Neural cell (in vitro differentiated cells): ENCODE measurements around the gene DCN. TPM values are rescaled to one million over a fixed set of nuclear protein-coding genes. Genes with fewer than 3 reads are reported as not detected.

ENCODE experiments used
- H2AFZ ChIP-seq: fragments of 200-600, 300-800 bp; sonication (generic), shearing (Covaris generic); 2 replicates; pipeline ENCODE4 v1.6.0; 2014; ENCODE audit warnings: low read depth, mild to moderate bottlenecking, antibody characterized with exemption, low read length, moderate library complexity
- H3F3A ChIP-seq: fragments of 200-600 bp; shearing (Covaris generic); 2 replicates; pipeline ENCODE4 v1.6.1; 2016; ENCODE audit warnings: mild to moderate bottlenecking, moderate library complexity, mixed read lengths, antibody characterized with exemption, low read length; ENCODE audit not compliant: insufficient read depth, poor library complexity, severe bottlenecking
- H3K27ac ChIP-seq: fragments of 200-600, 300-800 bp; sonication (generic), shearing (Covaris generic); 2 replicates; pipeline ENCODE4 v1.5.1; 2014; ENCODE audit warnings: mild to moderate bottlenecking, low read length, moderate library complexity
- H3K27me3 ChIP-seq: fragments of 300-800, 200-600 bp; sonication (generic), shearing (Covaris generic); 2 replicates; pipeline ENCODE4 v1.6.0; 2014; ENCODE audit warnings: mild to moderate bottlenecking, low read depth, low read length, moderate library complexity; ENCODE audit not compliant: insufficient read depth
- H3K36me3 ChIP-seq: fragments of 300-800, 200-600 bp; sonication (generic), shearing (Covaris generic); 2 replicates; pipeline ENCODE4 v1.5.1; 2014; ENCODE audit warnings: mild to moderate bottlenecking, antibody characterized with exemption, low read length, moderate library complexity; ENCODE audit not compliant: insufficient read depth
- H3K4me2 ChIP-seq: fragments of 300-800, 200-600 bp; sonication (generic), shearing (Covaris generic); 2 replicates; pipeline ENCODE4 v1.6.0; 2014; ENCODE audit warnings: mild to moderate bottlenecking, low read length
- H3K4me3 ChIP-seq: fragments of 300-800, 200-600 bp; sonication (generic), shearing (Covaris generic); 2 replicates; pipeline ENCODE4 v1.5.1; 2014; ENCODE audit warnings: mild to moderate bottlenecking, low read length, moderate library complexity
- H3K79me2 ChIP-seq: fragments of 200-600 bp; shearing (Covaris generic); replicated peaks from 2 replicates; pipeline ENCODE4 v1.6.0; 2014; ENCODE audit warnings: mild to moderate bottlenecking, low read length, moderate library complexity; ENCODE audit not compliant: insufficient read depth
- H3K9ac ChIP-seq: fragments of 300-800, 200-600 bp; sonication (generic), shearing (Covaris generic); 2 replicates; pipeline ENCODE4 v1.6.1; 2016; ENCODE audit warnings: mild to moderate bottlenecking, low read length, mixed read lengths
- H3K9me2 ChIP-seq: fragments of 200-600 bp; shearing (Covaris generic); 2 replicates; pipeline ENCODE4 v1.6.1; 2016; ENCODE audit warnings: mild to moderate bottlenecking, low read length, mixed read lengths; ENCODE audit not compliant: insufficient read depth
- H3K9me3 ChIP-seq: fragments of 200-600, 300-800 bp; sonication (generic), shearing (Covaris generic); 2 replicates; pipeline ENCODE4 v1.6.1; 2016; ENCODE audit warnings: mild to moderate bottlenecking, mixed run types, low read length, moderate library complexity, mixed read lengths
- H4K20me1 ChIP-seq: fragments of 200-600 bp; shearing (Covaris generic); 2 replicates; pipeline ENCODE4 v1.6.1; 2016; ENCODE audit warnings: mild to moderate bottlenecking, mixed run types; ENCODE audit not compliant: insufficient read depth
- EP300 ChIP-seq: fragments of 450-650 bp; conservative IDR thresholded peaks from 2 replicates; pipeline ENCODE4 v1.6.1; 2014; ENCODE audit warnings: antibody characterized with exemption, mild to moderate bottlenecking, moderate library complexity; ENCODE audit not compliant: poor library complexity, severe bottlenecking
- EZH2 ChIP-seq: fragments of 200-600, 300-800 bp; shearing (Covaris generic), sonication (generic); IDR thresholded peaks from 2 replicates; pipeline ENCODE4 v1.6.1; 2014; ENCODE audit warnings: antibody characterized with exemption, low read length, borderline replicate concordance, mild to moderate bottlenecking; ENCODE audit not compliant: insufficient read depth, poor library complexity, severe bottlenecking
- MXI1 ChIP-seq: fragments of 450-650 bp; conservative IDR thresholded peaks from 2 replicates; pipeline ENCODE4 v1.6.1; 2014; ENCODE audit warnings: antibody characterized with exemption, mild to moderate bottlenecking; ENCODE audit not compliant: poor library complexity, severe bottlenecking
- POLR2AphosphoS5 ChIP-seq: IDR thresholded peaks from 2 replicates; pipeline ENCODE4 v1.6.1; 2012
- RAD21 ChIP-seq: fragments of 450-650 bp; conservative IDR thresholded peaks from 2 replicates; pipeline ENCODE4 v1.6.1; 2014; ENCODE audit warnings: antibody characterized with exemption, mild to moderate bottlenecking, moderate library complexity
- SMC3 ChIP-seq: fragments of 450-650 bp; conservative IDR thresholded peaks from 2 replicates; pipeline ENCODE4 v1.6.1; 2014; ENCODE audit warnings: antibody characterized with exemption, mild to moderate bottlenecking, moderate library complexity; ENCODE audit not compliant: poor library complexity
- TAF1 ChIP-seq: IDR thresholded peaks from 2 replicates; pipeline ENCODE4 v1.6.1; 2012; ENCODE audit warnings: low read depth
- polyA plus RNA-seq: library from polyadenylated mRNA; depleted of rRNA; stranded (reverse); fragments of >200 nt; gene quantifications from 2 replicates; pipeline ENCODE4 v1.2.3, GENCODE V29; 2014
- TF ChIP-seq, protein P1 (sequence below): fragments of 450-650 bp; IDR thresholded peaks from 2 replicates; pipeline ENCODE4 v1.5.1; 2014; ENCODE audit warnings: antibody characterized with exemption, mild to moderate bottlenecking, moderate library complexity; ENCODE audit not compliant: poor library complexity, severe bottlenecking
- TF ChIP-seq, protein P2 (sequence below): IDR thresholded peaks from 2 replicates; pipeline ENCODE4 v1.6.1; 2012; ENCODE audit warnings: borderline replicate concordance

Gene DCN
- polyA plus RNA-seq, 1 donor from 2014 or later, result not detected

DNA sequence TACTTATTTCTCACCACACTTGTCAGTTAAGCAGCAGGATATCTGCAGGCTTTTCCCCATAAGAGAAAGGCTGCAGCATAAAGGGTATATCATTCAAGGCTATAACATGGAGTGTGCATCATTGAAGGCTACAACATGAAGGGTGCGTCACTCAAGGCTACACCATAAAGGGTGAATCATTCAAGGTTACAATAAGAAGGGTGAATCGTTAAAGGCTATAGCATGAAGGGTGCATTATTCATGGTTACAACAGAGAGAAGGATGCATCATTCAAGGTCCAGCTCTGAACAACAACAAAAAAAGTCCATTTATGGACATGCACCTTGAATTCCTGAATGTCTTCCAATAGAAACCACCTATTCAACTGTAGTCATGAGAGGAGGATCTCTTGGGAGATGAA lies 38.6 kb downstream of the DCN start:
- no peaks in the 10 kb centered on the region for H3K9me2 ChIP-seq
- no peaks in the 10 kb centered on the region for H3F3A ChIP-seq
- H3K9ac ChIP-seq, result no peak overlapping the region
- H3K79me2 ChIP-seq, result no peaks in the 10 kb centered on the region
- no peaks in the 10 kb centered on the region for H3K9me3 ChIP-seq
- H3K36me3 ChIP-seq, result no peaks in the 10 kb centered on the region
- H3K27me3 ChIP-seq, result no peaks in the 10 kb centered on the region
- no peaks in the 10 kb centered on the region for H4K20me1 ChIP-seq
- H2AFZ ChIP-seq, result no peak overlapping the region
- H3K27ac ChIP-seq, result no peak overlapping the region
- TF ChIP-seq MXI1 (no peak), SMC3 (no peak), RAD21 (no peak), TAF1 (no peak), EP300 (no peak), POLR2AphosphoS5 (no peak), EZH2 (no peak)
- TF ChIP-seq, protein P1, sequence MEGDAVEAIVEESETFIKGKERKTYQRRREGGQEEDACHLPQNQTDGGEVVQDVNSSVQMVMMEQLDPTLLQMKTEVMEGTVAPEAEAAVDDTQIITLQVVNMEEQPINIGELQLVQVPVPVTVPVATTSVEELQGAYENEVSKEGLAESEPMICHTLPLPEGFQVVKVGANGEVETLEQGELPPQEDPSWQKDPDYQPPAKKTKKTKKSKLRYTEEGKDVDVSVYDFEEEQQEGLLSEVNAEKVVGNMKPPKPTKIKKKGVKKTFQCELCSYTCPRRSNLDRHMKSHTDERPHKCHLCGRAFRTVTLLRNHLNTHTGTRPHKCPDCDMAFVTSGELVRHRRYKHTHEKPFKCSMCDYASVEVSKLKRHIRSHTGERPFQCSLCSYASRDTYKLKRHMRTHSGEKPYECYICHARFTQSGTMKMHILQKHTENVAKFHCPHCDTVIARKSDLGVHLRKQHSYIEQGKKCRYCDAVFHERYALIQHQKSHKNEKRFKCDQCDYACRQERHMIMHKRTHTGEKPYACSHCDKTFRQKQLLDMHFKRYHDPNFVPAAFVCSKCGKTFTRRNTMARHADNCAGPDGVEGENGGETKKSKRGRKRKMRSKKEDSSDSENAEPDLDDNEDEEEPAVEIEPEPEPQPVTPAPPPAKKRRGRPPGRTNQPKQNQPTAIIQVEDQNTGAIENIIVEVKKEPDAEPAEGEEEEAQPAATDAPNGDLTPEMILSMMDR, result no peak
- TF ChIP-seq, protein P2, sequence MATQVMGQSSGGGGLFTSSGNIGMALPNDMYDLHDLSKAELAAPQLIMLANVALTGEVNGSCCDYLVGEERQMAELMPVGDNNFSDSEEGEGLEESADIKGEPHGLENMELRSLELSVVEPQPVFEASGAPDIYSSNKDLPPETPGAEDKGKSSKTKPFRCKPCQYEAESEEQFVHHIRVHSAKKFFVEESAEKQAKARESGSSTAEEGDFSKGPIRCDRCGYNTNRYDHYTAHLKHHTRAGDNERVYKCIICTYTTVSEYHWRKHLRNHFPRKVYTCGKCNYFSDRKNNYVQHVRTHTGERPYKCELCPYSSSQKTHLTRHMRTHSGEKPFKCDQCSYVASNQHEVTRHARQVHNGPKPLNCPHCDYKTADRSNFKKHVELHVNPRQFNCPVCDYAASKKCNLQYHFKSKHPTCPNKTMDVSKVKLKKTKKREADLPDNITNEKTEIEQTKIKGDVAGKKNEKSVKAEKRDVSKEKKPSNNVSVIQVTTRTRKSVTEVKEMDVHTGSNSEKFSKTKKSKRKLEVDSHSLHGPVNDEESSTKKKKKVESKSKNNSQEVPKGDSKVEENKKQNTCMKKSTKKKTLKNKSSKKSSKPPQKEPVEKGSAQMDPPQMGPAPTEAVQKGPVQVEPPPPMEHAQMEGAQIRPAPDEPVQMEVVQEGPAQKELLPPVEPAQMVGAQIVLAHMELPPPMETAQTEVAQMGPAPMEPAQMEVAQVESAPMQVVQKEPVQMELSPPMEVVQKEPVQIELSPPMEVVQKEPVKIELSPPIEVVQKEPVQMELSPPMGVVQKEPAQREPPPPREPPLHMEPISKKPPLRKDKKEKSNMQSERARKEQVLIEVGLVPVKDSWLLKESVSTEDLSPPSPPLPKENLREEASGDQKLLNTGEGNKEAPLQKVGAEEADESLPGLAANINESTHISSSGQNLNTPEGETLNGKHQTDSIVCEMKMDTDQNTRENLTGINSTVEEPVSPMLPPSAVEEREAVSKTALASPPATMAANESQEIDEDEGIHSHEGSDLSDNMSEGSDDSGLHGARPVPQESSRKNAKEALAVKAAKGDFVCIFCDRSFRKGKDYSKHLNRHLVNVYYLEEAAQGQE, result no peak
- no peak overlapping the region for H3K4me2 ChIP-seq
- no peak overlapping the region for H3K4me3 ChIP-seq

DNA sequence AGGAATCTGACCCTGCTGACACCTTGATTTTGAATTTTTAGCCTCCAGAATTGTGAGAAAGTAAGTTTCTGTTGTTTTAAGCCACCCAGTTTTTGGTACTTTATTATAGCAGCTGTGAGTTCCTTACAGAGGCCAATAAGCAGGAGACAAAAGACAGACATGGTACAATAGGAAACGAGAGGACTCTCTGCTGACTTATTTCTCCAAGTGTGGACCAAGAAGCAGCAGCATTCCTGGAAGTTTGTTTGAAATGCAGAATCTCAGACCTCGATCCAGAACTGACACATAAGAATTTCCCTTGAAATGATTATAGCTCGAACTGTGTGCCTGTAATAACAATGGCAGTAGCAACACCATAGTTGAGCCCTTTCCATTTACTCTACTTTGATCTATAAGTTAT lies 39.4 kb downstream of the DCN start:
- no peaks in the 10 kb centered on the region for H4K20me1 ChIP-seq
- H2AFZ ChIP-seq, result no peak overlapping the region
- H3K9ac ChIP-seq, result no peak overlapping the region
- H3K27me3 ChIP-seq, result no peaks in the 10 kb centered on the region
- TF ChIP-seq TAF1 (no peak), MXI1 (no peak), EP300 (no peak), EZH2 (no peak), SMC3 (no peak), POLR2AphosphoS5 (no peak), RAD21 (no peak)
- TF ChIP-seq, protein P2, result no peak
- TF ChIP-seq, protein P1, result no peak
- H3K9me2 ChIP-seq, result no peaks in the 10 kb centered on the region
- no peak overlapping the region for H3K4me2 ChIP-seq
- no peak overlapping the region for H3K27ac ChIP-seq
- no peaks in the 10 kb centered on the region for H3K36me3 ChIP-seq
- no peak overlapping the region for H3K4me3 ChIP-seq
- no peaks in the 10 kb centered on the region for H3K79me2 ChIP-seq
- no peaks in the 10 kb centered on the region for H3K9me3 ChIP-seq
- H3F3A ChIP-seq, result no peaks in the 10 kb centered on the region
